CD14-positive monocyte (primary cell): Measurements from ENCODE around the gene ALOX5. TPM values are rescaled to one million over a fixed set of nuclear protein-coding genes. Genes with fewer than 3 reads are reported as not detected.

Source experiments
- DNase-seq, 3 donors: peaks; one replicate each; pipeline ENCODE4 v3.0.0-alpha.2; 2011 to 2022
- H2AFZ ChIP-seq: 2 replicates; pipeline ENCODE4 v1.6.0; 2012; ENCODE audit warnings: mild to moderate bottlenecking, low read depth, low read length, inconsistent platforms; ENCODE audit not compliant: insufficient read depth, poor library complexity, severe bottlenecking
- H3K27ac ChIP-seq, 2 donors: 1 replicate in 1 of 2; 2 replicates in 1 of 2; pipeline ENCODE4 v1.5.1; 2012 to 2013; ENCODE audit warnings: low read length in 2 of 2, control low read depth in 1 of 2, inconsistent platforms in 1 of 2, low read depth in 1 of 2, mild to moderate bottlenecking in 1 of 2
- H3K27me3 ChIP-seq, 2 donors: one replicate each; pipeline versions ENCODE4 v1.6.0 to v1.6.1; 2011 to 2013; ENCODE audit warnings: low read length in 2 of 2; ENCODE audit not compliant: control insufficient read depth in 2 of 2, insufficient read depth in 2 of 2
- H3K36me3 ChIP-seq, 2 donors: replicated peaks in 1 of 2; 1 replicate in 1 of 2; 2 replicates in 1 of 2; pipeline versions ENCODE4 v1.5.1 to v1.6.1; 2012 to 2013; ENCODE audit warnings: low read length in 2 of 2, control low read depth in 1 of 2, inconsistent platforms in 1 of 2, mild to moderate bottlenecking in 1 of 2; ENCODE audit not compliant: insufficient read depth in 2 of 2, control insufficient read depth in 1 of 2
- H3K4me1 ChIP-seq, 2 donors: 1 replicate in 1 of 2; 2 replicates in 1 of 2; pipeline versions ENCODE4 v1.5.1 to v1.6.1; 2012 to 2013; ENCODE audit warnings: low read length in 2 of 2, control low read depth in 1 of 2, inconsistent platforms in 1 of 2, mild to moderate bottlenecking in 1 of 2, moderate library complexity in 1 of 2; ENCODE audit not compliant: insufficient read depth in 2 of 2, control insufficient read depth in 1 of 2
- H3K4me2 ChIP-seq: replicated peaks from 2 replicates; pipeline ENCODE3; 2012; ENCODE audit warnings: low read length, moderate library complexity, mild to moderate bottlenecking; ENCODE audit not compliant: poor library complexity, severe bottlenecking; ENCODE audit errors: extremely low read depth
- H3K4me3 ChIP-seq, 3 experiments: fragments of 200-600 bp in 1 of 3; sonication (generic) in 1 of 3; replicated peaks in 1 of 3; 1 replicate in 2 of 3; 2 replicates in 1 of 3; pipeline ENCODE4 v1.5.1; 2011 to 2013; ENCODE audit warnings: low read length in 3 of 3, mild to moderate bottlenecking in 3 of 3, control low read depth in 2 of 3, low read depth in 2 of 3, inconsistent platforms in 1 of 3, moderate library complexity in 1 of 3
- H3K79me2 ChIP-seq: 2 replicates; pipeline ENCODE4 v1.6.0; 2012; ENCODE audit warnings: mild to moderate bottlenecking, control low read depth, inconsistent platforms, low read length, moderate library complexity; ENCODE audit not compliant: insufficient read depth
- H3K9ac ChIP-seq: 2 replicates; pipeline ENCODE4 v1.6.0; 2017; ENCODE audit warnings: low read length, mild to moderate bottlenecking; ENCODE audit not compliant: insufficient read depth, poor library complexity, severe bottlenecking
- H3K9me3 ChIP-seq, 2 donors: replicated peaks in 1 of 2; 1 replicate in 1 of 2; 2 replicates in 1 of 2; pipeline versions ENCODE4 v1.5.1 to v1.6.1; 2012 to 2013; ENCODE audit warnings: low read length in 2 of 2, control low read depth in 1 of 2; ENCODE audit not compliant: control insufficient read depth in 1 of 2, insufficient read depth in 1 of 2
- H4K20me1 ChIP-seq: 2 replicates; pipeline ENCODE4 v1.6.0; 2012; ENCODE audit warnings: mild to moderate bottlenecking, low read length, control low read depth, moderate library complexity; ENCODE audit not compliant: insufficient read depth
- H3K27ac Mint-ChIP-seq, 7 donors: one replicate each; pipeline ENCODE4 v1.8.0; 2020; ENCODE audit warnings: mild to moderate bottlenecking in 7 of 7, mixed read lengths in 7 of 7, moderate library complexity in 6 of 7, inconsistent platforms in 2 of 7
- H3K27me3 Mint-ChIP-seq, 3 donors: one replicate each; pipeline ENCODE4 v1.8.0; 2021 to 2022; ENCODE audit warnings: low read depth in 3 of 3, mild to moderate bottlenecking in 3 of 3, mixed read lengths in 3 of 3, moderate library complexity in 3 of 3, inconsistent platforms in 1 of 3
- H3K36me3 Mint-ChIP-seq, 2 donors: one replicate each; pipeline ENCODE4 v1.8.0; 2020; ENCODE audit warnings: mixed read lengths in 2 of 2, inconsistent platforms in 1 of 2, mild to moderate bottlenecking in 1 of 2
- H3K4me1 Mint-ChIP-seq: one replicate; pipeline ENCODE4 v1.8.0; 2020; ENCODE audit warnings: mild to moderate bottlenecking, mixed read lengths
- H3K4me3 Mint-ChIP-seq, 2 donors: one replicate each; pipeline ENCODE4 v1.8.0; 2020; ENCODE audit warnings: mild to moderate bottlenecking in 2 of 2, mixed read lengths in 2 of 2, moderate library complexity in 1 of 2
- H3K9me3 Mint-ChIP-seq, 7 donors: one replicate each; pipeline ENCODE4 v1.8.0; 2020 to 2022; ENCODE audit warnings: mixed read lengths in 7 of 7, mild to moderate bottlenecking in 6 of 7, moderate library complexity in 6 of 7, inconsistent platforms in 2 of 7
- WGBS: methylation state at CpG from one replicate; pipeline ENCODE4 v1.1.5; 2013; ENCODE audit warnings: missing lambda C conversion rate; ENCODE audit not compliant: insufficient coverage; 5-methylcytosine and 5-hydroxymethylcytosine counted together
- intact Hi-C, 2 donors: fragments of 100-400 bp; cut with micrococcal nuclease; formaldehyde crosslinking; loops; one replicate each; pipeline versions ENCODE4 v1.15.0 to v1.15.1; 2023
- polyA plus RNA-seq, 3 donors: library from polyadenylated mRNA; depleted of rRNA in 1 of 3; unstranded in 2 of 3; stranded (reverse) in 1 of 3; fragments of 300-500 nt in 2 of 3; fragments of >200 nt in 1 of 3; fragmentation: Illumina TruSeq in 2 of 3; gene quantifications; 1 replicate in 2 of 3; 2 replicates in 1 of 3; pipeline ENCODE4 v1.2.3, GENCODE V29; 2012 to 2021
- TF ChIP-seq, protein P1 (sequence below): fragments of 200-600 bp; IDR thresholded peaks from one replicate; pipeline ENCODE4 v1.8.0; 2022; ENCODE audit warnings: antibody characterized with exemption, mild to moderate bottlenecking

The ALOX5 gene
- polyA plus RNA-seq, 3 donors: 223 to 918 (median 272) TPM

DNA sequence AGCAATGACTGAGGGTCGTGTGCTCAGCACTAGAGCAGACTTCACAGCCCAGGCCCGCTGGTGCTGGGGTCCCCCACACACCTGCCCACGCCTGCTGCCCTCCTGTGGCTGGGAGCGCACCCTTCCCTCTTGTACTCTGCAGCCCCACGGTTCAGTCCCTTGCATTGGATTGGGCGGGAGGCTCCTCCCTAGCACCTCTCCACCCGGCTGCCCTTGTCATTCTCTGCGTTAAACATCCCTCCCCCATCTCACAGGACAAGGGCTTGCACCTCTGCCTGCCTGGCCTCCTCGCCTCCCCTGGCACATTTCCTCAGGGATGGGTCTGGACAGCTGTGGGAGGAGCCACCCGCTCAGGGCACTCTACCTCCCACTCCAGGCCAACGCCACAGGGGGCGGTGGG is 68.6 kb downstream of the ALOX5 start:
- Mint-ChIP-seq H3K27ac (no peak overlapping the region), H3K4me1 (peaks cover 10% of the 10 kb centered on the region), H3K4me3 (no peak overlapping the region), H3K36me3 (peaks cover 63 to 80% of the 10 kb centered on the region in 2 donors), H3K27me3 (peaks cover 0 to 5% (median 1%) of the 10 kb centered on the region in 3 donors), H3K9me3 (peaks cover 0 to 4% (median 3%) of the 10 kb centered on the region in 7 donors)
- TF ChIP-seq, protein P1, sequence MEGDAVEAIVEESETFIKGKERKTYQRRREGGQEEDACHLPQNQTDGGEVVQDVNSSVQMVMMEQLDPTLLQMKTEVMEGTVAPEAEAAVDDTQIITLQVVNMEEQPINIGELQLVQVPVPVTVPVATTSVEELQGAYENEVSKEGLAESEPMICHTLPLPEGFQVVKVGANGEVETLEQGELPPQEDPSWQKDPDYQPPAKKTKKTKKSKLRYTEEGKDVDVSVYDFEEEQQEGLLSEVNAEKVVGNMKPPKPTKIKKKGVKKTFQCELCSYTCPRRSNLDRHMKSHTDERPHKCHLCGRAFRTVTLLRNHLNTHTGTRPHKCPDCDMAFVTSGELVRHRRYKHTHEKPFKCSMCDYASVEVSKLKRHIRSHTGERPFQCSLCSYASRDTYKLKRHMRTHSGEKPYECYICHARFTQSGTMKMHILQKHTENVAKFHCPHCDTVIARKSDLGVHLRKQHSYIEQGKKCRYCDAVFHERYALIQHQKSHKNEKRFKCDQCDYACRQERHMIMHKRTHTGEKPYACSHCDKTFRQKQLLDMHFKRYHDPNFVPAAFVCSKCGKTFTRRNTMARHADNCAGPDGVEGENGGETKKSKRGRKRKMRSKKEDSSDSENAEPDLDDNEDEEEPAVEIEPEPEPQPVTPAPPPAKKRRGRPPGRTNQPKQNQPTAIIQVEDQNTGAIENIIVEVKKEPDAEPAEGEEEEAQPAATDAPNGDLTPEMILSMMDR: no peak
- H3K4me1 ChIP-seq: peaks cover 10 to 11% of the 10 kb centered on the region in 2 donors
- no peaks in the 10 kb centered on the region for H3K9me3 ChIP-seq
- no peak overlapping the region for H3K4me3 ChIP-seq
- no peak overlapping the region for H3K27ac ChIP-seq
- peaks cover 82% of the 10 kb centered on the region for H4K20me1 ChIP-seq
- intact Hi-C loops: no loop called here
- no peak for DNase-seq
- peaks cover 44 to 83% of the 10 kb centered on the region in 2 donors for H3K36me3 ChIP-seq
- no peaks in the 10 kb centered on the region for H3K27me3 ChIP-seq
- WGBS: 85% methylated on average over 12 of the region's 12 CpGs
- no peaks in the 10 kb centered on the region for H3K79me2 ChIP-seq
- no peak overlapping the region for H2AFZ ChIP-seq
- no peak overlapping the region for H3K4me2 ChIP-seq
- no peak overlapping the region for H3K9ac ChIP-seq

GRCh38 chr10:45443101-45444009 is 69.3 kb downstream of the ALOX5 start:
- H3K36me3 ChIP-seq: peaks cover 44 to 81% of the 10 kb centered on the region in 2 donors
- H3K27me3 ChIP-seq: no peaks in the 10 kb centered on the region
- H3K9ac ChIP-seq: no peak overlapping the region
- H3K27ac Mint-ChIP-seq: no peak overlapping the region
- H3K79me2 ChIP-seq: no peaks in the 10 kb centered on the region
- H3K4me3 ChIP-seq: no peak overlapping the region
- H3K9me3 ChIP-seq: no peaks in the 10 kb centered on the region
- no peak overlapping the region for H3K27ac ChIP-seq
- H3K4me2 ChIP-seq: no peak overlapping the region
- H3K36me3 Mint-ChIP-seq: peaks cover 58 to 75% of the 10 kb centered on the region in 2 donors
- H2AFZ ChIP-seq: no peak overlapping the region
- TF ChIP-seq, protein P1: no peak
- H4K20me1 ChIP-seq: peaks cover 75% of the 10 kb centered on the region
- H3K27me3 Mint-ChIP-seq: peaks cover 0 to 5% (median 1%) of the 10 kb centered on the region in 3 donors
- peaks cover 3% of the 10 kb centered on the region for H3K4me1 Mint-ChIP-seq
- intact Hi-C loops: no loop called here
- WGBS: 98% methylated on average over 66 of the region's 76 CpGs
- DNase-seq: no peak
- no peak overlapping the region for H3K4me3 Mint-ChIP-seq
- H3K4me1 ChIP-seq: peaks cover 3 to 4% of the 10 kb centered on the region in 2 donors
- H3K9me3 Mint-ChIP-seq: peaks cover 0 to 3% (median 0%) of the 10 kb centered on the region in 7 donors
